HepG2 (cell line): ENCODE data around the gene ACYP2. TPM values are rescaled to one million over a fixed set of nuclear protein-coding genes. Genes with fewer than 3 reads are reported as not detected.
A peak's percentile ranks its signal among the peaks of the same experiment; 100 is the strongest.

Experiments used
- ARNTL ChIP-seq: sonication (generic); formaldehyde crosslinking; IDR thresholded peaks from 2 replicates; pipeline ENCODE4 v1.4.0; 2020; ENCODE audit warnings: mild to moderate bottlenecking, missing genetic modification reagents
- ATRX ChIP-seq: sonication (generic); formaldehyde crosslinking; IDR thresholded peaks from 2 replicates; pipeline ENCODE4 v1.4.0; 2020; ENCODE audit warnings: missing genetic modification reagents, borderline replicate concordance
- CERS6 ChIP-seq: sonication (generic); formaldehyde crosslinking; IDR thresholded peaks from 2 replicates; pipeline ENCODE4 v1.5.0; 2020; ENCODE audit warnings: missing genetic modification reagents
- FOXA1 ChIP-seq, 2 experiments: fragments of 450-650 bp in 1 of 2; sonication (generic) in 1 of 2; formaldehyde crosslinking in 1 of 2; IDR thresholded peaks; 2 replicates each; pipeline versions ENCODE4 v1.4.0 to v1.6.1; 2016 to 2020; ENCODE audit warnings: missing genetic modification reagents in 1 of 2
- KLF11 ChIP-seq: IDR thresholded peaks from 2 replicates; pipeline ENCODE4 v1.6.1; 2016; ENCODE audit warnings: missing compliant biosample characterization
- KLF9 ChIP-seq: IDR thresholded peaks from 2 replicates; pipeline ENCODE4 v1.6.1; 2016; ENCODE audit warnings: low read depth
- KMT2A ChIP-seq: sonication (generic); formaldehyde crosslinking; IDR thresholded peaks from 2 replicates; pipeline ENCODE4 v1.4.0; 2020; ENCODE audit warnings: missing genetic modification reagents
- KMT2B ChIP-seq: IDR thresholded peaks from 2 replicates; pipeline ENCODE4 v1.6.1; 2016; ENCODE audit warnings: missing genetic modification reagents, missing compliant biosample characterization
- LCORL ChIP-seq, 2 experiments: fragments of 450-650 bp in 1 of 2; sonication (generic) in 1 of 2; formaldehyde crosslinking in 1 of 2; IDR thresholded peaks; 2 replicates each; pipeline versions ENCODE4 v1.5.0 to v1.6.1; 2017 to 2020; ENCODE audit warnings: antibody characterized with exemption in 1 of 2, missing genetic modification reagents in 1 of 2
- MEIS1 ChIP-seq: sonication (generic); formaldehyde crosslinking; IDR thresholded peaks from 2 replicates; pipeline ENCODE4 v1.9.0; 2021; ENCODE audit warnings: mild to moderate bottlenecking, missing genetic modification reagents, moderate library complexity, borderline replicate concordance
- PCBP1 ChIP-seq: fragments of 200-400 bp; formaldehyde crosslinking; IDR thresholded peaks from 2 replicates; pipeline ENCODE4 v1.6.1; 2017; ENCODE audit warnings: mild to moderate bottlenecking, low read depth, low read length, borderline replicate concordance
- PRDM15 ChIP-seq: sonication (generic); formaldehyde crosslinking; IDR thresholded peaks from 2 replicates; pipeline ENCODE4 v1.4.0; 2020; ENCODE audit warnings: missing genetic modification reagents
- RFX3 ChIP-seq: IDR thresholded peaks from 2 replicates; pipeline ENCODE4 v1.6.1; 2016; ENCODE audit warnings: missing biosample characterization, missing genetic modification reagents
- RORA ChIP-seq: sonication (generic); formaldehyde crosslinking; IDR thresholded peaks from 2 replicates; pipeline ENCODE4 v1.5.0; 2020; ENCODE audit warnings: mild to moderate bottlenecking, missing genetic modification reagents, moderate library complexity
- SCMH1 ChIP-seq: sonication (generic); formaldehyde crosslinking; IDR thresholded peaks from 2 replicates; pipeline ENCODE4 v1.9.0; 2021; ENCODE audit warnings: missing genetic modification reagents, mild to moderate bottlenecking, borderline replicate concordance
- TFAP4 ChIP-seq: sonication (generic); IDR thresholded peaks from 2 replicates; pipeline ENCODE4 v1.6.1; 2016; ENCODE audit warnings: low read depth, borderline replicate concordance
- ZNF224 ChIP-seq: sonication (generic); formaldehyde crosslinking; IDR thresholded peaks from 2 replicates; pipeline ENCODE4 v1.5.0; 2020; ENCODE audit warnings: mild to moderate bottlenecking, missing genetic modification reagents
- ZNF24 ChIP-seq: fragments of 450-650 bp; IDR thresholded peaks from 2 replicates; pipeline ENCODE4 v1.6.1; 2017; ENCODE audit warnings: antibody characterized with exemption, mild to moderate bottlenecking
- ZNF44 ChIP-seq: sonication (generic); formaldehyde crosslinking; IDR thresholded peaks from 2 replicates; pipeline ENCODE4 v1.5.1; 2020; ENCODE audit warnings: mild to moderate bottlenecking, missing genetic modification reagents
- ZNF496 ChIP-seq: sonication (generic); formaldehyde crosslinking; IDR thresholded peaks from 2 replicates; pipeline ENCODE4 v1.8.1; 2023; ENCODE audit warnings: mild to moderate bottlenecking, moderate library complexity, missing genetic modification reagents; ENCODE audit not compliant: insufficient replicate concordance
- ZNF629 ChIP-seq: sonication (generic); formaldehyde crosslinking; conservative IDR thresholded peaks from 2 replicates; pipeline ENCODE4 v1.5.0; 2020; ENCODE audit warnings: missing genetic modification reagents
- ZNF709 ChIP-seq: sonication (generic); formaldehyde crosslinking; IDR thresholded peaks from 2 replicates; pipeline ENCODE4 v1.5.0; 2020; ENCODE audit warnings: mild to moderate bottlenecking, missing genetic modification reagents
- polyA plus RNA-seq, 8 experiments: library from polyadenylated mRNA; depleted of rRNA in 3 of 8; stranded (reverse) in 7 of 8; unstranded in 1 of 8; fragments of >200 nt; fragmentation: Illumina TruSeq in 4 of 8; extraction: Trizol in 4 of 8; gene quantifications; 2 replicates each; pipeline versions ENCODE4 v1.2.1 to v1.2.3, GENCODE V29; 2011 to 2016; ENCODE audit warnings: low read depth in 4 of 8, missing spikeins in 1 of 8, mixed read lengths in 1 of 8; ENCODE audit not compliant: insufficient read depth in 1 of 8
- total RNA-seq, 5 experiments: library from RNA; depleted of rRNA; stranded (reverse); fragments of >200 nt; fragmentation: Illumina TruSeq; extraction: Trizol; gene quantifications; 2 replicates each; pipeline ENCODE4 v1.2.3, GENCODE V29; 2016; ENCODE audit warnings: low read depth in 1 of 5
- TF ChIP-seq, protein P1 (sequence below): sonication (generic); formaldehyde crosslinking; IDR thresholded peaks from 2 replicates; pipeline ENCODE4 v1.4.0; 2020; ENCODE audit warnings: missing genetic modification reagents, borderline replicate concordance

ACYP2 gene
- total and polyA plus RNA-seq, 2 of the 13 experiments (the other 11 are each of a cell fraction or from before 2014, with no cell fraction given): 12.3 to 12.7 TPM

- TF ChIP-seq PRDM15 (CRISPR knock-in tag) (no peak), SCMH1 (CRISPR knock-in tag) (no peak), MEIS1 (CRISPR knock-in tag) (no peak), ZNF629 (no peak), KMT2B (no peak), ZNF24 (0 out of 2 replicates have a peak, but pooled peaks have one; percentile 31), ZNF709 (no peak), KMT2A (CRISPR knock-in tag) (no peak), ZNF44 (no peak), CERS6 (CRISPR knock-in tag) (no peak), LCORL (IDR thresholded peaks at IDR 0.05) (peak; percentile 52; the same call in 1 of the 2 replicates), LCORL (CRISPR knock-in tag; IDR thresholded peaks at IDR 0.05) (peak; percentile 89), PCBP1 (no peak), RORA (CRISPR knock-in tag) (no peak), RFX3 (CRISPR knock-in tag) (no peak), ARNTL (no peak), KLF11 (no peak), KLF9 (CRISPR knock-in tag) (no peak), ZNF496 (CRISPR knock-in tag) (no peak), FOXA1 (IDR thresholded peaks at IDR 0.05) (no peak), FOXA1 (CRISPR knock-in tag; IDR thresholded peaks at IDR 0.05) (peak; percentile 70), ATRX (CRISPR knock-in tag) (no peak), TFAP4 (peak; percentile 70; the same call in 1 of the 2 replicates), ZNF224 (no peak)
- TF ChIP-seq, protein P1, sequence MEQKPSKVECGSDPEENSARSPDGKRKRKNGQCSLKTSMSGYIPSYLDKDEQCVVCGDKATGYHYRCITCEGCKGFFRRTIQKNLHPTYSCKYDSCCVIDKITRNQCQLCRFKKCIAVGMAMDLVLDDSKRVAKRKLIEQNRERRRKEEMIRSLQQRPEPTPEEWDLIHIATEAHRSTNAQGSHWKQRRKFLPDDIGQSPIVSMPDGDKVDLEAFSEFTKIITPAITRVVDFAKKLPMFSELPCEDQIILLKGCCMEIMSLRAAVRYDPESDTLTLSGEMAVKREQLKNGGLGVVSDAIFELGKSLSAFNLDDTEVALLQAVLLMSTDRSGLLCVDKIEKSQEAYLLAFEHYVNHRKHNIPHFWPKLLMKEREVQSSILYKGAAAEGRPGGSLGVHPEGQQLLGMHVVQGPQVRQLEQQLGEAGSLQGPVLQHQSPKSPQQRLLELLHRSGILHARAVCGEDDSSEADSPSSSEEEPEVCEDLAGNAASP: peak; percentile 68; the same call in 1 of the 2 replicates
Measured at GRCh38 chr2:54143780-54144179, 28.4 kb downstream of the ACYP2 start (continued).
